ENCODE measurements around the gene CNTNAP2.

CNTNAP2 gene

GRCh38 chr7:147235645-147236382, 1119.2 kb downstream of the CNTNAP2 start:
- Mint-ChIP-seq H3K4me3 (no peak overlapping the region), H3K4me1 (ENCODE audit: low read depth) (no peaks in the 10 kb centered on the region), H3K36me3 (ENCODE audit: low read depth) (no peaks in the 10 kb centered on the region), H3K27ac (no peak overlapping the region), H3K27me3 (ENCODE audit: low read depth) (no peaks in the 10 kb centered on the region), H3K9me3 (peaks cover 13% of the 10 kb centered on the region)

GRCh38 chr7:147240468-147240867, 1123.9 kb downstream of the CNTNAP2 start:
- no peaks in the 10 kb centered on the region for H3K27me3 Mint-ChIP-seq (ENCODE audit: low read depth)
- no peak overlapping the region for H3K4me3 Mint-ChIP-seq
- H3K9me3 Mint-ChIP-seq: peaks cover 5% of the 10 kb centered on the region
- H3K27ac Mint-ChIP-seq: no peak overlapping the region
- no peaks in the 10 kb centered on the region for H3K36me3 Mint-ChIP-seq (ENCODE audit: low read depth)
- H3K4me1 Mint-ChIP-seq (ENCODE audit: low read depth): no peaks in the 10 kb centered on the region

DNA sequence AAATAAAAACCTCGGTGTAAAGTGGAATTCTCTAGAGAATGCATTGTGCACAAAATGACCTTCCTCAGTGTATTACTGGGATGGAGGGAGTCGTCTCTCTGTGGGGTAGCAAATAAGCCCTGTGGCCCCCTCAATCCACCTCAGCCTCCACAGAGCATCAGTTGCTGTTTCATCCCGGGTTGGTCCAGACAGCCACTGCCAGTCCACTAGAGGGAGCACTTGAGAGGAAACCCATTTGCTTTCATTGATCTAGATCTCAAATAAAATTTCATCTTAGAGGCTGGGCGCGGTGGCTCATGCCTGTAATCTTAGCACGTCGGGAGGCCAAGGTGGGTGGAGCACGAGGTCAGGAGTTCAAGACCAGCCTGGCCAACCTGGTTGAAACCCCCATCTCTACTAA, 1128.7 kb downstream of the CNTNAP2 start:
- Mint-ChIP-seq H3K36me3 (ENCODE audit: low read depth) (no peaks in the 10 kb centered on the region), H3K27ac (no peak overlapping the region), H3K27me3 (ENCODE audit: low read depth) (no peaks in the 10 kb centered on the region), H3K4me1 (ENCODE audit: low read depth) (no peaks in the 10 kb centered on the region), H3K9me3 (peaks cover 2% of the 10 kb centered on the region), H3K4me3 (no peak overlapping the region)

DNA sequence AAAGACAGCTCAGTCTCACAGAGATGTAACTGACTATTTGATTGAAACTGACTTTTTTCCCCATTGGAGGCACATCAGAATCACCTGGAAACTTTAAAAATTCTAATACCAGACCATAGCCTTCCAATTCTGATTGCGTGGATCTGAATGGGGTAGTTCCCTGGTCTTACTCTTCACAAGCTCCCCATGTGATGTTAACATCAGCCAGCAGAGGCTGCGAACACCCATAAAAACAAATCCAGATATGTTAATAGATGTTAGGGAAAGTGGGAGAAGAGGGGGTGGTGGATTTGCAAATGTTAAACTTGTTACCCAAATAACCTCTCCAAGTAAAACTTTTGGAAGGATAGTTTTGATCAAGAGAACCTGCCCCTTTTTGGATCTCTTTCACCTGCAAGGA, 1133.4 kb downstream of the CNTNAP2 start:
- H3K4me3 Mint-ChIP-seq: no peak overlapping the region
- H3K9me3 Mint-ChIP-seq: no peaks in the 10 kb centered on the region
- no peaks in the 10 kb centered on the region for H3K36me3 Mint-ChIP-seq (ENCODE audit: low read depth)
- H3K27me3 Mint-ChIP-seq (ENCODE audit: low read depth): no peaks in the 10 kb centered on the region
- H3K4me1 Mint-ChIP-seq (ENCODE audit: low read depth): no peaks in the 10 kb centered on the region
- H3K27ac Mint-ChIP-seq: no peak overlapping the region

GRCh38 chr7:147251751-147252325, 1135.2 kb downstream of the CNTNAP2 start:
- Mint-ChIP-seq H3K9me3 (peaks cover 3% of the 10 kb centered on the region), H3K27ac (no peak overlapping the region), H3K27me3 (ENCODE audit: low read depth) (no peaks in the 10 kb centered on the region), H3K4me1 (ENCODE audit: low read depth) (no peaks in the 10 kb centered on the region), H3K36me3 (ENCODE audit: low read depth) (no peaks in the 10 kb centered on the region), H3K4me3 (no peak overlapping the region)

DNA sequence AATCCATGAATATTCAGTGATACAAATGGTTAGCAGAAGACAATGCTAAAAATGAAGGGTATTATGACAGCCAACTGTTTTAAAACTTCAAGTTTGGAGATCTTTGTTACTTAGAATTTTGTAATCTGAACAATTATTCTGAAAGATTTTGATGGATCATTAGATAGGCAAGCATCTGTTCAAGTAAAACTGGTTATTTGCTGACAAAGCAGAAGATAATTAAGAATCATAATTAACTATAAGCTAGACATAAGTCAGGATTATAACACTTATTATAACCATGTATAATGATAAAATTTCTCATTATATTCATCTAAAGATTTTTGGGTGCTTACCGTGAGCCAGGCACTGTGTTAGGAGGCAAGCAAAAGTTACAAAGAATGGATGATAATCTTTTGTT, 1145.1 kb downstream of the CNTNAP2 start:
- H3K9me3 Mint-ChIP-seq: peaks cover under 1% of the 10 kb centered on the region
- no peaks in the 10 kb centered on the region for H3K4me1 Mint-ChIP-seq (ENCODE audit: low read depth)
- H3K4me3 Mint-ChIP-seq: no peak overlapping the region
- no peaks in the 10 kb centered on the region for H3K36me3 Mint-ChIP-seq (ENCODE audit: low read depth)
- H3K27me3 Mint-ChIP-seq (ENCODE audit: low read depth): no peaks in the 10 kb centered on the region
- H3K27ac Mint-ChIP-seq: no peak overlapping the region

- H3K9me3 Mint-ChIP-seq: peaks cover 8% of the 10 kb centered on the region
- no peaks in the 10 kb centered on the region for H3K4me1 Mint-ChIP-seq (ENCODE audit: low read depth)
- H3K27ac Mint-ChIP-seq: no peak overlapping the region
- no peak overlapping the region for H3K4me3 Mint-ChIP-seq
- H3K27me3 Mint-ChIP-seq (ENCODE audit: low read depth): no peaks in the 10 kb centered on the region
- H3K36me3 Mint-ChIP-seq (ENCODE audit: low read depth): no peaks in the 10 kb centered on the region
These were observed 1148.9 kb downstream of the CNTNAP2 start for GRCh38 chr7:147265528-147265927.

GRCh38 chr7:147276106-147276505, 1159.5 kb downstream of the CNTNAP2 start:
- Mint-ChIP-seq H3K9me3 (peaks cover 30% of the 10 kb centered on the region), H3K27ac (no peak overlapping the region), H3K4me3 (no peak overlapping the region), H3K4me1 (ENCODE audit: low read depth) (no peaks in the 10 kb centered on the region), H3K36me3 (ENCODE audit: low read depth) (no peaks in the 10 kb centered on the region), H3K27me3 (ENCODE audit: low read depth) (no peaks in the 10 kb centered on the region)

- no peak overlapping the region for H3K27ac Mint-ChIP-seq
- H3K9me3 Mint-ChIP-seq: peaks cover 27% of the 10 kb centered on the region
- H3K4me3 Mint-ChIP-seq: no peak overlapping the region
- H3K4me1 Mint-ChIP-seq (ENCODE audit: low read depth): no peaks in the 10 kb centered on the region
- H3K36me3 Mint-ChIP-seq (ENCODE audit: low read depth): no peaks in the 10 kb centered on the region
- no peaks in the 10 kb centered on the region for H3K27me3 Mint-ChIP-seq (ENCODE audit: low read depth)
These were observed 1160.3 kb downstream of the CNTNAP2 start for GRCh38 chr7:147276783-147277370.

DNA sequence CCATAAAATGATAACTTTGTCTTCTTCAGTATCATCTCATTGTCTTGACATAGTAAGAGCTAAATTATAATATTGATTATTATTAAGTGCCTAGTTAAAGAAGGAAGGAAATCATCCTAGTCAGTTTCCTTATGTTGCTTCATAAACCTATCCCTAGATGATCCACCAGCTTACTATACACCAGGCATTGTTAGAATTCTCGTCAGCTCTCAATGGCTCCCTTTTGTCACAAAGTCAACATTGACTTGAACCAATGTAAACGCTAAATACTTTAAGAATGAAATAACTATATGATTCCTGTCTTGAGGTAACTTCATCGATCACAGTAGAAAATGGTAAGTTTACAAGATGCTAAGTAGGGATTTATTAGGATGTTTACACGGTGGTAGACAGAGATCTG, 1162.9 kb downstream of the CNTNAP2 start:
- H3K4me3 Mint-ChIP-seq: no peak overlapping the region

DNA sequence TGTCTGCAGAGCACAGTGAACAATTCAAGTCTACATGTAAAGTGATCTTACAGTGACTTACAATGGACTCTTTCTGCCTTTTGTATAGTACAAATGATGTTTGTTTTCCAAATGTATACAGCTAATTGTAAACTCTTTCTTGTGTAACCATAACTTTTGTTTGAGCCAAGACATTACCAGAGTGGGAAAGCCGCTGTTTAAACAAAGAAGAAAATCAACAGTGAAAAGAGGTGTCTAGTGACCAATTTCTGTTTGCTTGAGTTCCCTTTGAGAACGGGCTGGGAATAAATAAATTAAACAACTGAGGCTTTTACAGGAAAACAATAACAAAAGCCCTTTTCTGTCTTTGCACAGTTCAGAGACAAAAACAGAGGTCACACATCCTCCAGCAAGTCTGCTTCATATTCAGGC, 1163.4 kb downstream of the CNTNAP2 start:
- Mint-ChIP-seq H3K4me3 (no peak overlapping the region), H3K9me3 (peaks cover 14% of the 10 kb centered on the region), H3K27me3 (ENCODE audit: low read depth) (no peaks in the 10 kb centered on the region), H3K36me3 (ENCODE audit: low read depth) (no peaks in the 10 kb centered on the region), H3K27ac (no peak overlapping the region), H3K4me1 (ENCODE audit: low read depth) (no peaks in the 10 kb centered on the region)

More for the DNA sequence above, 1162.9 kb downstream of the CNTNAP2 start:
- Mint-ChIP-seq H3K27ac (no peak overlapping the region), H3K9me3 (peaks cover 18% of the 10 kb centered on the region), H3K36me3 (ENCODE audit: low read depth) (no peaks in the 10 kb centered on the region), H3K27me3 (ENCODE audit: low read depth) (no peaks in the 10 kb centered on the region), H3K4me1 (ENCODE audit: low read depth) (no peaks in the 10 kb centered on the region)

- no peak overlapping the region for H3K4me3 Mint-ChIP-seq
- no peak overlapping the region for H3K27ac Mint-ChIP-seq
- H3K9me3 Mint-ChIP-seq: peaks cover 3% of the 10 kb centered on the region
- no peaks in the 10 kb centered on the region for H3K36me3 Mint-ChIP-seq (ENCODE audit: low read depth)
- no peaks in the 10 kb centered on the region for H3K4me1 Mint-ChIP-seq (ENCODE audit: low read depth)
- H3K27me3 Mint-ChIP-seq (ENCODE audit: low read depth): no peaks in the 10 kb centered on the region
These were observed 1165.6 kb downstream of the CNTNAP2 start for GRCh38 chr7:147282204-147282603.

DNA sequence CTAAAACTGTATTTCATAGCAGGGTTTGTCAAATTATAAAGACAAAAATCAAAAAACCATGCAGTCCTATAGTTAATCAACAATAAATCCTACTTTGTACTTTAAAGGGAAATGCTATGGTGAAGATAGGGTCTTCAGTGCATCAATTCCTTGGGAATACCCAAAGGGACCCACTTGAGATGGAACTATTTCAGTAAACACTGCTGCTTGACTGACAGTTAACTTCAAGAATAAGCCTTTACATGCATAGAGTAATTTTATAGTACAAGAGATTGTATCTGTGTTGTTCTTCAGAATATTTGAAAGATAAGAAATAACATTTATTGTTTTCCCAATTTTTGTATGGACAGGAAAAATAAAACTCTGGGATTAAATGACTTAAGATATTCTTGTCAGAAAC, 1179.6 kb downstream of the CNTNAP2 start:
- Mint-ChIP-seq H3K4me3 (no peak overlapping the region), H3K36me3 (ENCODE audit: low read depth) (no peaks in the 10 kb centered on the region), H3K4me1 (ENCODE audit: low read depth) (no peaks in the 10 kb centered on the region), H3K9me3 (no peaks in the 10 kb centered on the region), H3K27ac (no peak overlapping the region), H3K27me3 (ENCODE audit: low read depth) (no peaks in the 10 kb centered on the region)

- Mint-ChIP-seq H3K9me3 (no peaks in the 10 kb centered on the region), H3K36me3 (ENCODE audit: low read depth) (no peaks in the 10 kb centered on the region), H3K27me3 (ENCODE audit: low read depth) (no peaks in the 10 kb centered on the region), H3K4me1 (ENCODE audit: low read depth) (no peaks in the 10 kb centered on the region), H3K4me3 (no peak overlapping the region), H3K27ac (no peak overlapping the region)
These were observed 1180.4 kb downstream of the CNTNAP2 start for GRCh38 chr7:147296986-147297385.

DNA sequence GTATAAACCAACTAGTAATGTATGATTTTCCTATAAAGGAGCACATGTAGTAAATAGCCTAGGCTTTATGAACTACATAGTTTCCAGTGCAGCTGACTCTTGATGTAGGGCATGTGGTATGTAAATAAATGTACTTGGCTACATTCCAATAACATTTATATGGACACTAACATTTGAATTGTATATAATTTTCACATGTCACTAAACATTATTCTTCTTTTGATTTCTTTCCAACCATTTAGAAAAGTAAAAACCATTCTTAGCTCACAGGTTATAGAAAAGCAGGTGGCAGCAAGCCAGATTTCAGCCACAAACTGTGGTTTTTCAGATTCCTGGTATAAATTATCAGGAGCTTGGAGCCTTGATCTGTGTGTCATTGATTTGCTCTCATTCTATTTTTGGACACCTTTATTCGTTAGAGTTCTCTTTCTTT, 1182.0 kb downstream of the CNTNAP2 start:
- H3K36me3 Mint-ChIP-seq (ENCODE audit: low read depth): no peaks in the 10 kb centered on the region
- no peaks in the 10 kb centered on the region for H3K27me3 Mint-ChIP-seq (ENCODE audit: low read depth)
- H3K27ac Mint-ChIP-seq: no peak overlapping the region
- H3K4me3 Mint-ChIP-seq: no peak overlapping the region
- H3K4me1 Mint-ChIP-seq (ENCODE audit: low read depth): no peaks in the 10 kb centered on the region
- H3K9me3 Mint-ChIP-seq: no peaks in the 10 kb centered on the region

Data from T-helper 1 cell treated with Interleukin-12 subunit alpha and Interleukin-12 subunit beta and Interleukin-4 antibody, amounts not matched to agents 30 μg/mL and 1 μg/mL, for 36 hours (primary cell).